GM18858 (cell line): ENCODE measurements around the gene COX20.
"Not testable (repeated sequence)": the region's sequence is repeated elsewhere in the genome, so short reads cannot be mapped to it uniquely, and the experiment has no call there.

Experiments used
- ATAC-seq: cut with Tn5 transposase; IDR thresholded peaks from one replicate; pipeline ENCODE4 v1.9.1; 2021; ENCODE audit not compliant: unreplicated experiment

Gene COX20

GRCh38 chr1:244835276-244836134 is at the start of gene COX20:
COX20 (plus strand) TSS chr1:244835658; CDS start chr1:244835715, 57 bp downstream.
- peak; percentile 49 for ATAC-seq

GRCh38 chr1:244788493-244789275 is 46.8 kb upstream of the COX20 start:
- ATAC-seq = no peak

GRCh38 chr1:244789276-244789580 is 46.2 kb upstream of the COX20 start:
- no peak for ATAC-seq

- no peak for ATAC-seq
These were observed 45.7 kb upstream of the COX20 start for GRCh38 chr1:244789731-244790130.

- no peak for ATAC-seq
These were observed 44.4 kb upstream of the COX20 start for GRCh38 chr1:244791061-244791460.

GRCh38 chr1:244792188-244792850 is 43.1 kb upstream of the COX20 start:
- ATAC-seq = no peak

- no peak for ATAC-seq
These were observed 41.4 kb upstream of the COX20 start for GRCh38 chr1:244794071-244794470.

GRCh38 chr1:244794516-244794915 is 40.9 kb upstream of the COX20 start:
- not testable (repeated sequence) for ATAC-seq

- no peak for ATAC-seq
These were observed 38.6 kb upstream of the COX20 start for GRCh38 chr1:244796719-244797406.

GRCh38 chr1:244800821-244801220 is 34.6 kb upstream of the COX20 start:
- no peak for ATAC-seq

GRCh38 chr1:244801246-244801645 is 34.2 kb upstream of the COX20 start:
- ATAC-seq = peak; percentile 77

- no peak for ATAC-seq
These were observed 33.4 kb upstream of the COX20 start for GRCh38 chr1:244802041-244802440.

GRCh38 chr1:244802556-244803239 is 32.8 kb upstream of the COX20 start:
- no peak for ATAC-seq

GRCh38 chr1:244804841-244805240 is 30.6 kb upstream of the COX20 start:
- ATAC-seq = no peak

GRCh38 chr1:244807138-244807537 is 28.3 kb upstream of the COX20 start:
- ATAC-seq = no peak

- ATAC-seq = no peak
These were observed 25.2 kb upstream of the COX20 start for GRCh38 chr1:244810221-244810620.

- ATAC-seq = no peak
These were observed 22.1 kb upstream of the COX20 start for GRCh38 chr1:244813327-244813726.

GRCh38 chr1:244815600-244816099 is 19.8 kb upstream of the COX20 start:
- no peak for ATAC-seq

GRCh38 chr1:244817415-244817894 is 18.0 kb upstream of the COX20 start:
- ATAC-seq = no peak

GRCh38 chr1:244820131-244820530 is 15.3 kb upstream of the COX20 start:
- ATAC-seq = no peak
